DMS 273 (cell line): ENCODE data around the gene SUSD3.
"Not testable (repeated sequence)": the region's sequence is repeated elsewhere in the genome, so short reads cannot be mapped to it uniquely, and the experiment has no call there.

ENCODE experiments used
- DNase-seq: peaks from one replicate; lab custom pipeline; 2025; ENCODE audit not compliant: unreplicated experiment; lab: John Stamatoyannopoulos, UW

Gene SUSD3

DNA sequence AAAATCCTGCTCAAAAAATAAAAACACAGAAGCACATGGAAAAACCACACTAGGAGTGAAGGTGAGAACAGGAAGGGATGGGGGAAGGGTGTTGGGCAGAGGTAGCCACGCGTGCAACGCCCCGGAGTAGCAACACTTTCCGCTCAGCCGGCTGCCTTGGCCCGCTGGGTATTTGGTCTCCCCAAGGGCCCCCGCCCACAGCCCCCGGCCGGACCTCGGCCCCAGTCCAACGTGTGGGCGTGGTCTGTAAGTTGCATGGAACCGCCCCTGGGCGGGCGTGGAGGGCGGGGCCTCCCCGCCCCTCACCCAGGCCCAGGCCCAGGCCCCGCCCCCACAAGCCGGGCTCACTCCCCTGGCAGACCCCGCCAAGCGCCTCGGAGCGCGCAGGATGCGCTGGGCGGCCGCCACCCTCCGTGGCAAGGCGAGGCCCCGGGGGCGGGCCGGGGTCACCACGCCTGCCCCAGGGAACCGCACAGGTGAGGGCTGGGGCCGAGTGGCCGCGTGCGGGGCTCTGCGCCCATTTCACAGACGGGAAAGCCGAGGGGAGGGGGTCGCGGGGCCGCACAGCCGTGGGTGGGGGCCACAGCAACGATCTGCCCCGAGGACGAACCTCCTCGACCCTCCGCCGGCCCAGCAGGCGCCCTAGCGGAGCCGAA lies at the start of gene SUSD3:
Gene SUSD3, plus strand, starts transcription at position 347 of the 656 bp plus-strand sequence. Its CDS starts 42 bp downstream, at position 389.
- peak; percentile 85 for DNase-seq

DNA sequence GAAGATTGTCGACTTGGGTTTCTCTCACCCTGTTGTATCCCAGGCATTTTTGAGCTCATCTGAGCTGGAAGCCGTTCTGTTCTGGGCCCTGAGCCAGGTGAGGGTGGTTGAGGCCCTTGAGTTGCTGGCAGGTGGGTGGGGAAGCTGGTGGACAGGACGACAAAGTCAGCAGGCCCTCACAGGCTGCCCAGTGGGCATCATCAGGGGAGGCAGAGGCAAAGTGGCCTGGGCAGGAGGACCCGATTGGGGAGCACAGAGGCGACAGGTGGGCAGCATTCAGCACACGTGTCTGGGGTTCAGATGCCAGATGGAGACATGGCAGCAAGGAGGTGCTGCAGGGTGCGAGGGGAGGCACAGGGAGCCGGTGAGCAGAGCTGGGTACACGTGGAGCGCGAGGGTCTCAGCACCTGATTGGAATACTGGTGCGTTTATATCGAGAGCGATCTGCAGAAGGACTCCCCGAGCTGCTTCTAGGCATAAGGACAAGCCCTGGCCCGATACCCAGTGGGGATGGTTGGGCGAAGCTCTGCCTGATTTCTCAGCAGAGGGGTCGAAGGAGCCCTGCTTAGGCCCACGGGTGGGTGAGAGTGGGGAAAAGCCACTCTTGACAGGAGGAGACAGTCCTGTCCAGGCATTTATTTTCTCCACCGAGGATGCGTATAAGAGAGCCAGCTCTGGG lies 49.0 kb upstream of the SUSD3 start:
- DNase-seq = no peak

- no peak for DNase-seq
Observed at GRCh38 chr9:93010056-93010455, 48.4 kb upstream of the SUSD3 start.

DNA sequence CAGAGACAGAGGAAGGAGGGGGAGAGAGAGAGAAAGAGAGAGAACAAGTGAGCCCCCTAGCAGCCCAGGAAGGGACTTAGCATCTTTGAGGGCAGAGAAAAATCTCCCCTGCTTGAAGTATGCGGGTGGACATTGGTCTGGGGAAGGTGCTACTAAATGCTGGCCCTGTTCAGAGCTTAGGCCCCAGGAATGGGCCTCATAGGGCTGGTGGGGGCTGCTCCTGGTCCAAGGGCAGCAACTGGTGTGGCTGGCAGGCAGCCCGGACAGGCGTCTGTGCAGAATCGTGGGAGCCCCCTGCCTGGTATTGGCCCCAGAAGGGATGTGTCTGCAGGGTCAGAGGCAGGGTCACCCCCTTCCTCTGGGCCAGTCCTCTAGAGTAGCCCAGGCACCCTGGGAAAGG lies 47.8 kb upstream of the SUSD3 start:
- no peak for DNase-seq

GRCh38 chr9:93011114-93011513 lies 47.4 kb upstream of the SUSD3 start:
- DNase-seq = no peak

DNA sequence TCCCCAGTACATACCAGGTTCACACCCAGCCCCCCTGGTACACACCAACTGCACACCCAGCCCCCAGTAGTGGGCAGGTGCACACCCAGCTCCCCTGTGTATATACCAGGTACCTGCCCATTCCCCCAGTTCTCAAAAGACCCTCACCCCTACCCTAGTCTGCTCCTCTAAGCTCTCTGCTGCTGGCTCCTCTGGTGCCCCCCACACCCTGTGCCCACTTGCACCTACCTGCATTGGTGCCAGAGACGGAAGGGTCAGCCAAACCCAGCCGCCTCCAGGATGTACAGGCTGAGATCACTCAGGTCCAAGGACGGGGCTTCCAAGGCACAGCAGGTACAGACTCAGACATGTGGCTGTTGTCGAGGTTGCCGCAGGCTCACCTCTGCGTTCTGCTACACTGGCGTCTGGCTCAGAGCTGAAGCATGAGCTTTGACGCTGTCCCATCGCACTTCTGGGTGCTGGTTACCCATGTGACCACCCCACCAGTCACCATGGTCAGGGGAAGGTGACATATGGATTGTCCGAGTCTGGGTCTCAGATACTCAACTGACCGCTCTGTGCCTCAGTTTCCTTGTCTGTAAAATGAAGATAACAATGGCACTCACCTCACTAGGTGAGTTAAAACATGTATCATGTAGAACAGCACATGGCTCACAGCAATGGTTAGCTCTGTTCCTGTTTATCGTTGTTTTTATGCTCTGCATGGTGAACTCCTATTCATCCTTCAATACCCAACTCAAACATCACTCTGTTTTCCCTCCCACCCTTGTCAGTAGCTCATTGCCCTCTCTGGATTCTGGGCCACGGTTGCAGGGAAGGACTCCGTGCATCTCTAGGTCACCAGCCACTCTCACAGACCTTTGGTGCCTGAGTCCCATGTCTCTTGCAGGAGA lies 45.3 kb upstream of the SUSD3 start:
- no peak for DNase-seq

DNA sequence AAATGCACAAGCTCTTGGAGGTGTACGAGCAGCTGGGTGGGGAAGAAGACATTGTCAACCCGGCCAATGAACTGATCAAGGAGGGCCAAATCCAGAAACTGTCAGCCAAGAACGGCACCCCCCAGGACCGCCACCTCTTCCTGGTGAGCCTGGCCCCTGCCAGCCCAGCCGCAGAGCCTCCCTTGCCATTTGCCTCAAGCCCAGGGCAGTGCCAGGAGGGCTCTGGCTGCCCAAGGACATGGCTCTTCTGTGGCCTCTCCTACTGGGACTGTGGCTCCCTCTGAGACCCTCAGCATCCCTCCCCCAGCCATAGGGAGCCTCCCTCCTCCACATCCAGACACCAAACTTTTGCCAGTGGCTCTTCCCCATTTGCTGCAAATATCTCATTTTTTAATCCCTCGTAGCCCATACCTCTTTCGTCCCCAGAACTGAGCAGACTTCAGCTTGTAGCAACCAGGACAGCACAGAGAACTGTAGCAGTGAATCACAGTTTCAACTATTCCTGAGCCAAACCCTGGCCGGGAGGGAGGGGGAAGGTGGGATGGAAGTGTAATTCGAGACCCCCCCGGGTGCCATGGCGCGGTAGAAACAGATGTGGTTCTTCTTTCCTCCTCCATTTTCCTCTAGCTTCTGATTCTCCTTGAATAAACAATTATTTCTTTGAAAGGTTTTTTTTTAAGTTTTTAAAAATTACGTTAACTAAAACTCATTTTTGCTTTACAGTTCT lies 44.5 kb upstream of the SUSD3 start:
- DNase-seq = peak; percentile 65

DNA sequence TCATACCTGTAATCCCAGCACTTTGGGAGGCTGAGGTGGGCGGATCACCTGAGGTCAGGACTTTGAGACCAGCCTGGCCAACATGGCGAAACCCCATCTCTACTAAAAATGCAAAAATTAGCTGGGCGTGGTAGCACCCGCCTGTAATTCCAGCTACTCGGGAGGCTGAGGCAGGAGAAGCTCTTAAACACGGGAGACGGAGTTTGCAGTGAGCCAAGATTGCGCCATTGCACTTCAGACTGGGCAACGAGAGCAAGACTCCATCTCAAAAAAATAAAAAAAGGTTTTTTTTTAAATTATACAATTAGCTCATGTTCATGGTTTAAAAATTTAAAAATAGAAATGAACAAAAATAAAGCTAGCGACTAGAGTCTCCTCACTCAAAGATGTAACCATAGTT lies 43.3 kb upstream of the SUSD3 start:
- DNase-seq = not testable (repeated sequence)

- DNase-seq = no peak
Observed at GRCh38 chr9:93017621-93018020, 40.9 kb upstream of the SUSD3 start.

- DNase-seq = no peak
Observed at GRCh38 chr9:93020151-93020550, 38.4 kb upstream of the SUSD3 start.

- DNase-seq = no peak
Observed at GRCh38 chr9:93020771-93021670, 37.5 kb upstream of the SUSD3 start.

GRCh38 chr9:93022066-93022465 lies 36.4 kb upstream of the SUSD3 start:
- DNase-seq = no peak

- DNase-seq = no peak
Observed at GRCh38 chr9:93022721-93023520, 35.6 kb upstream of the SUSD3 start.

DNA sequence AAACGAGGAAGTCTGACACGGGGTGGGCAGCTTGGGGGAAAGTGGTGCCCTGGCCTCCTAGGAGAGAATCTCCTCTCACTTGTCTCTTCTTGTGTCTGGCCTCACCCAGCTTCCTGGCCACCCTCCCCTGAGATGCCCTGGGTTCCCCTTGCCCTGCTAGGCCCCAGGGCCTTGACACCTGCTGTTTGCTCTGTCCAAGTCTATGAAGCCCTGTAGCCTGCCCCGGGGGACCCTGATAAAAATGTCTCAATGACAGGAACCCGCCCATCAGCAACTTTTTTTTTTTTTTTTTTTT lies 35.0 kb upstream of the SUSD3 start:
- no peak for DNase-seq

DNA sequence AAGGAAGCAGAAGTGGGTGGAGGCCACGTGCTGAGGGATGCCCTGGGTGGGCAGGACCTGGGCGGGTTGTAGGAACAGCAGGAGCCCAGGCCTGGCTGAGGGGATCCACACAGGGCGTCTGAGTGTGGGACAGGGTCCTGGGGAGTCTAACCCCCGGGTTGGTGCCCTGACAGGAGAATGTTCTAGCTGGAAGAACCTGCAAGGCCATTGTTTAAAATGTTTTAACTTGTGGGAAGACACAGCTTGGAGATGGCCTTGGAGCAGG lies 33.9 kb upstream of the SUSD3 start:
- DNase-seq = no peak

DNA sequence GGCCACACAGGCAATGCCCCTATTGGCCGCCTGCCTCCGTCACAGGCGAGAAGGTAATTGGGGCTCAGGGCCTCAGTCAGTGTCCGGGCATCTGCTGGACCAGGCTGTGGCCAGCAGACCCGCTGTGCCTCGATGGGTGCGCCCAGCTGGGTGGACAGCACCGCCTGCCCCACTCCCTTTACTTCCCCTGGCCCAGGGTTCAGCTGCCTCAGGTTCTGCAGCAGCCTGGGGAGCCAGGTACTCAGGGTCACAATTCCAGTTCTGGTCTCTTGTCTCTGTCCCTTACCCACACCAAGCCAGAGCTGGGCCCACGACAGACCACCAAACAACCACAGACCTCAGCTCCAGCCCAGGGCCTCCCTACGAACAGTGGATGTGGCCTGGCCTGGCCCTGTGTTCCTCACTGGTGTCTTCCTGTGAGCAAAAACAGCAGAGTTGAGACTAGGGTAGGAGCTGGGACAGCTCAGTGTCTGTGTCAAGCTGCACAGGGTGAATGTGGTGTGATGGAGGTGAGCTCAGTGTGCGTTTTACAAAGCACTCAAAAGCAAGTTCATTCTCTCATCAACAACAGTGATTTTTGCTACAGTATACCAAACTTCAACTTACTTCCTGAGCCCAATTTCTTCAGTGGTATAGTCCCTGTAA lies 33.4 kb upstream of the SUSD3 start:
- no peak for DNase-seq

DNA sequence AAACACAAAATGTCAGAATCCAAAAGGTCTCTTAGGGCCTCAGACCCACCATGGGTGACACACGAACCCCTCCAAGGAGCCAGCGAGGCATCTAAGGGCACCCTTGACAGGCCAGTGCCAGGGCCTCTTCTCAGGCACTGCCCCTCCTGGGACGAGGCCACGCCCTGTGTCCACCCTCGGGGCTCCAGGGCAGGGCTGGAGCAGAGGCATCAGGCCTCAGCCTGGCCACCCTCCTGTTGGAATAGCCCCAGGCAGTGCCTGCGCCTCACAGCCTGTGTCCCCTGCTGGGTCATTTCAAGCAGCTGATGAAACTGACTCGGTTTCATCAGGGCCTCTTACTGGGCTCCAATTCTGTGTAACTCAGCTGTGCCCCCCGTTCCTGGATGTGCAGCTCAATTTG lies 32.8 kb upstream of the SUSD3 start:
- DNase-seq = no peak

GRCh38 chr9:93026640-93027039 lies 31.9 kb upstream of the SUSD3 start:
- DNase-seq = no peak

DNA sequence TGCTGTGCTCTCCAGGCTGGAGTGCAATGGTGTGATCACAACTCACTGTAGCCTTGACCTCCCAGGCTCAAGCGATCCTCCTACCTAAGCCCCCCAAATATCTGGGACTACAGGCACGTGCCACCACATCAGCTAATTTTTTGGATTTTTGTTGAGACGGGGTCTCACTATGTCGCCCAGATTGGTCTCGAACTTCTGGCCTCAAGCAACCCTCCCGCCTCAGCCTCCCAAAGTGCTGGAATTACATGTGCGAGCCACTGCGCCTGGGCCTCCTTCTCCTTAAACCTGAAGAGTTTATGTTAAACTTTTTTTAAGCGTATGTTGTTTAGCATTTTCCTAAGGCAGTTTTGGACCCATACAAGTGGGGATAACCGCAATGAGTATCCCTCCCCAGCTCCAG lies 30.8 kb upstream of the SUSD3 start:
- DNase-seq = no peak
